Activated naive CD8-positive, alpha-beta T cell treated with anti-CD3 and anti-CD28 coated beads for 36 hours (primary cell): ENCODE measurements around the gene KHDC4. TPM values are rescaled to one million over a fixed set of nuclear protein-coding genes. Genes with fewer than 3 reads are reported as not detected.
"Not testable (repeated sequence)": the region's sequence is repeated elsewhere in the genome, so short reads cannot be mapped to it uniquely, and the experiment has no call there.

Experiments used
- DNase-seq: peaks from one replicate; pipeline ENCODE4 v3.0.0; 2021
- H3K27ac Mint-ChIP-seq: one replicate; pipeline ENCODE4 v1.8.0; 2022; ENCODE audit warnings: mild to moderate bottlenecking, moderate library complexity, mixed read lengths
- H3K27me3 Mint-ChIP-seq: one replicate; pipeline ENCODE4 v1.8.0; 2022; ENCODE audit warnings: mild to moderate bottlenecking, mixed read lengths
- H3K36me3 Mint-ChIP-seq: one replicate; pipeline ENCODE4 v1.8.0; 2021; ENCODE audit warnings: mild to moderate bottlenecking, mixed read lengths
- H3K4me1 Mint-ChIP-seq: one replicate; pipeline ENCODE4 v1.8.0; 2021; ENCODE audit warnings: mixed read lengths
- H3K4me3 Mint-ChIP-seq: one replicate; pipeline ENCODE4 v1.8.0; 2022; ENCODE audit warnings: mild to moderate bottlenecking, moderate library complexity, mixed read lengths
- H3K9me3 Mint-ChIP-seq: one replicate; pipeline ENCODE4 v1.8.0; 2022; ENCODE audit warnings: mixed read lengths
- total RNA-seq, 2 experiments: library from RNA; stranded (reverse); gene quantifications; one replicate each; pipeline ENCODE4 v1.2.3, GENCODE V29; 2021

KHDC4 gene
- total RNA-seq, 2 experiments from 2014 or later = 53.2 to 54.7 TPM

DNA sequence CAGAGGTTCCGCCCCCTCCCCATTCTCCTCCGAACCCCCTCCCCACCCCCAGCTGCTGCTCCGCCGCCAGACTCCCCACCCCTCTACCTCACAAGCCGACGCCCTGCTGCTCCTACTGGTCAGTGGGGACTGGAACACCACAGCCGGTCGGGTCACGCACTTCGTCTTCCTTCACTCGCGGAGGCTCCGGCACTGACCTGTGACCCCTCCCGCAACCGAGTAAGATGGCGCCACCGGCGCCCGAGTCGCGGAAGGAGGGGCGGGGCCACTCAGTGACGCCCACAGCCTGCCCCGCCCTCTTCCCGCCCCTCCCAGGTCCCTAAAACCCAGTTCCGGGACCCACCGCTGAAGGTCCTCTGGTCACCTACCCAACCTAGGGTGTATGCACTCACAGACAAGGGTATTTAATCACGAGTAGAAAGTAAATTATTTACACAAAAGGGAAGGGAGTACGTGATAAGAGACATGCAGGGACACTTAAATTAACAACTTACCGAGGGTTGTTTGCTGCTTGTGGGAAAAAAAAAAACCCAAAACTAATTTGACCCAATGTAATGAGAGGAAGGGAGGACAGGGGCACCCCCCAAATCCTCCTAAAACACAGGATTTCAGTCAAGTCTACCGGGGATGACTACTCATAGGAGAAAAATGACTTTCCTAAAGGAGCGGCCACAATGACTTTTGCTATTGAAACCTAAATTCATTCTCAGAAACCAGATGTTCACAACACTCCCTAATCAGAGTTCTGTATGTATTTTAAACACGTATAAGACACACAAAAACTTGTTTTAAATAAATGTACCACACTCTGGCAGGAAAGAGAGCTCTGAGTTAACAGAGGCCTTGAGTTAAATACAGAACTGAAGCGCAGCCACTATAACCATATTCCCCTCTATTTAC lies 22.8 kb downstream of the KHDC4 start, which contains the start of gene RIT1:
Gene RIT1, minus strand, starts transcription at position 194 of the 900 bp plus-strand sequence. CDS start 588 bp downstream, outside the sequence.
- Mint-ChIP-seq H3K36me3 (peaks cover 39% of the 10 kb centered on the region), H3K27me3 (no peaks in the 10 kb centered on the region), H3K4me3 (peak within 1 kb of the TSS; percentile 99)

DNA sequence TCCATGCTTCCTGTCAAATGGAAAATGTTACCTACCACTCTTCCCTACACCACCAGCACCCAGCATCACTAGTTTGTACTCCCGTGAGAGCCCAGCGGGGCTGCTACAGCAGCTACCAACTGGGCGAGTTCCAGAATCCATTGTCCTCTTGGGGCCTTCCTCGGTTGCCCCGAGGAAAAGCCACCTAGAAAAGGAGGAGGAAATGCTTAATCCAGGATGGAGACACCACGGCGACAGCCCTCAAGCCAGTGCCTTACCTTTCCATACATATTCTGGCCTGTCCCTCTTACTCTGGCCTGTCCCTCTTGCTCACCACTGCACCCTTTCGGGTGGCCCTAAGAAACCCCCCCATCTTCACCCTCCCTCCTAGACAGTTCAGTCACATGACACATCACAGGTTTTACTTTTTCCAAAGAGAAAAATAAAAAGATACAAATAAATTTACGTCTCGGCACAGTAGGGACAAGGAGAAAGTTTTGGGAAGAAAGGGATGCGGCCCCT lies 23.5 kb downstream of the KHDC4 start:
- H3K4me1 Mint-ChIP-seq = peaks cover 21% of the 10 kb centered on the region

More for the DNA sequence above, 22.8 kb downstream of the KHDC4 start, which contains the start of gene RIT1:
- Mint-ChIP-seq H3K4me1 (peaks cover 19% of the 10 kb centered on the region), H3K9me3 (no peaks in the 10 kb centered on the region), H3K27ac (peak within 1 kb of the TSS; percentile 97)
- peak; percentile 85 for DNase-seq

DNA sequence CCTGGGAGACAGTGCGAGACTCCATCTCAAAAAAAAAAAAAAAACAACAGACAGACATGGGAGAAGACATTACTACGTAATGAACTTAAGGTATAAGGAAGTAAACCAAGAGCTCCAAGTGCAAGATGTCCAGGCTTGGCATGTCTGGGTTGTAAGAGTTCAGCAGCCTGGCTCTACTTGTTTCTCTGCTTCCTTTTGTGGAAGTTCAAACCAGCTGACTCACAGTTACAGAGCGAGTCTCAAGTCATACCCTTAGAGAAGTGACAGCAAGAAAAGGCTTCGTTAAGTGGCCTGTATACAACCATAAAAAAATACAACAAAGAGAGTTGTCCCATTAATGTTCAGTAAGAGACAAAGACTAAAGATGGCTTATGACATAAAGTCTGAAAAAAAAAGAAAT lies 24.3 kb downstream of the KHDC4 start:
- H3K4me3 Mint-ChIP-seq = peak overlapping the region; percentile 99
- no peaks in the 10 kb centered on the region for H3K27me3 Mint-ChIP-seq
- H3K36me3 Mint-ChIP-seq = peaks cover 37% of the 10 kb centered on the region
- no peak for DNase-seq
- peaks cover 21% of the 10 kb centered on the region for H3K4me1 Mint-ChIP-seq
- H3K27ac Mint-ChIP-seq = peak overlapping the region; percentile 70
- no peaks in the 10 kb centered on the region for H3K9me3 Mint-ChIP-seq

More for the DNA sequence above, 23.5 kb downstream of the KHDC4 start:
- Mint-ChIP-seq H3K9me3 (no peaks in the 10 kb centered on the region), H3K27me3 (no peaks in the 10 kb centered on the region), H3K27ac (peak overlapping the region; percentile 97), H3K36me3 (peaks cover 38% of the 10 kb centered on the region), H3K4me3 (peak overlapping the region; percentile 99)
- no peak for DNase-seq

DNA sequence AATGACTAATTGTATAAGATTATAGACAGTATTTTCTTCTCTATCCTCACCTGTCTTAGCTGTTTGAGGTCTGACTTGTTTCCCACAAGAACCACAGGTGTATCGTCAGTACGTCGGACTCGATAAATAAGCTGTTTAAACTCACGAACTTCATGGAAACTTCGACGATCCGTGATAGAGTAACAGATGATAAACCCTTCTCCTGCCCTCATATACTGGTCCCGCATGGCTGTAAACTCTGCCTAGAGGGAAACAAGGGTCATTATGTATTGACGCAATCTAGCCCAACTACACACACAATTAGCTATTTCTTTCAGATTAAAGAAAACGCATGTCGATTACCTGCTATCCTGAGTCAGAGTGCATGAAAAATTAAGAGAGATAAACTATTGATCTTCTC lies 30.0 kb downstream of the KHDC4 start:
- no peak for DNase-seq
- H3K36me3 Mint-ChIP-seq = peaks cover 10% of the 10 kb centered on the region
- H3K4me3 Mint-ChIP-seq = no peak overlapping the region
- H3K27ac Mint-ChIP-seq = no peak overlapping the region
- H3K4me1 Mint-ChIP-seq = peaks cover 5% of the 10 kb centered on the region
- no peaks in the 10 kb centered on the region for H3K9me3 Mint-ChIP-seq
- H3K27me3 Mint-ChIP-seq = no peaks in the 10 kb centered on the region

DNA sequence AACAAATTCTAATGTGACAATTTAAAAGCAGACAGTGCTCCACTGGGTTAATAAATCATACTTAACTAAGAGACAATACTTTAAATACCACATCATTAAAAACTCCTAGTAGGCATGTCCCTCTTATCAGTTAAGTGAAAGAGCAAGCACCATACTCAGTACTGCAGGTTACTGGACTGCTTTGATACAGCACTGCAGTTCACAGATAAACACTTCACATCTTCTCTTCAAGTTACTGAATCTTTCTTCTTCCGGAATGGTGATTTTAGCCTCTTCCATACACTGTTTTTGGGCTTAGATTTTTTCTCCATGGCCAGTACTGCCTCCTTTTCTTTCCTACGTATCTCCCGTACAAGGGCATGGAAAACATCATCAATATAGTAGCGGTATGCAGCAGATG lies 34.1 kb downstream of the KHDC4 start:
- Mint-ChIP-seq H3K27me3 (no peaks in the 10 kb centered on the region), H3K4me1 (peaks cover 9% of the 10 kb centered on the region), H3K36me3 (peaks cover 22% of the 10 kb centered on the region), H3K9me3 (no peaks in the 10 kb centered on the region), H3K4me3 (no peak overlapping the region), H3K27ac (no peak overlapping the region)
- DNase-seq = no peak

DNA sequence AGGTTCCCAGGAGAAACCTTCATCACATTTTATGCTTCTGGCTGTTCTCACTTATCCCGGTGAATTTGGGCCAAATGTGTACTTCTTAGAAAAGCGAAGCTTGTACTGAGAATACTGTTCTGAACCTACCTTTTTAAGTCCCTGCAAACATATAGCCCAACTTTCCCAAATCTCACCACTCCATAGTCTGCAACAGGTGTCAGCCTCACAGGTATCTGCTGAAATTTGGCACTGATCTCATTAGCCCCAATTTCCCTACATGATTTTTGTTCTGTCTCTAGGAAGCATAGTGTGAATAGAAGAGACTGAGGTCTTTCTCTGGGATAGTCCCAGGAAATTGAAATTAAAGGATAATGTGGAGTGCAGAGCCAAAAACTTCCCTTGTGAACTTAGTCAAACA lies 34.5 kb downstream of the KHDC4 start:
- no peak overlapping the region for H3K4me3 Mint-ChIP-seq
- no peak overlapping the region for H3K27ac Mint-ChIP-seq
- H3K4me1 Mint-ChIP-seq = peaks cover 9% of the 10 kb centered on the region
- H3K27me3 Mint-ChIP-seq = no peaks in the 10 kb centered on the region
- DNase-seq = no peak
- no peaks in the 10 kb centered on the region for H3K9me3 Mint-ChIP-seq
- H3K36me3 Mint-ChIP-seq = peaks cover 22% of the 10 kb centered on the region

DNA sequence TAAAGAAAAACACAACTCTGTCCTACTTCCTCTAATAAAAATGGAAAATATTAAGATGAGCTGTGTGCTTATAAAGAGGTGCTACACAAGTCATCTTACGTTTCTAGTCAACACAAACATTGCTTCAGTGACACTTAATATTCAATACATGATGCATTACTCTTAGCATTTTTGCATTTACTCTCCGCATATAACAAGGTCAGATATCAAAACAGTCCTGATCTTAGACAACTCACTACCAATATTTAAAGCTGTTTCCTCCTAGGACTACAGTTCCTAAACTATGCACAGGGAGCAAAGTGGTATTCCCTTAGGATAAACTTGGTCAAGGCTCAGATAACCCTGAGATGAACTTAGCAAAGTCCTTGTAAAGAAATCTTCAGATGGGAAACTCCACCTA lies 35.3 kb downstream of the KHDC4 start:
- H3K9me3 Mint-ChIP-seq = no peaks in the 10 kb centered on the region
- peaks cover 18% of the 10 kb centered on the region for H3K36me3 Mint-ChIP-seq
- no peak overlapping the region for H3K4me3 Mint-ChIP-seq
- H3K4me1 Mint-ChIP-seq = peaks cover 7% of the 10 kb centered on the region
- no peaks in the 10 kb centered on the region for H3K27me3 Mint-ChIP-seq
- no peak overlapping the region for H3K27ac Mint-ChIP-seq
- no peak for DNase-seq

DNA sequence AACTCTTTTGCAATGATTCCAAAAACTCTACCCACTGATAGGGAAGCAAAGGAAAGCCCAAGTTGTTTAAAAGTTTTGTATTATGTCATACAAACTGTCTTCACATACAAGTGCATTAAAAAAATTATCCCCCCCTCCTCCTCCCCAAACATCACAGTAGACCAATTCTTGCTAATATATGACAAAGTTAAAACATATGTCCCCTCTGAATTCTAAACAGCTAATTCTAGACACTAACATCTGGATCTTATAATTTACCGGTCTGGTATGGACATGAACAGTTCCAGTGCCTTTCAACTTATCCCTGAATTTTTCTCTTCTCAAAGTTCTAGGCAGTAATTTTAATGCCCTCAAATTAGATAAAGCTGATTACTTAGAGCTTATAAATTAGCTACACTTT lies 36.5 kb downstream of the KHDC4 start:
- no peak for DNase-seq
- peaks cover 17% of the 10 kb centered on the region for H3K4me1 Mint-ChIP-seq
- H3K36me3 Mint-ChIP-seq = peaks cover 18% of the 10 kb centered on the region
- no peaks in the 10 kb centered on the region for H3K9me3 Mint-ChIP-seq
- no peaks in the 10 kb centered on the region for H3K27me3 Mint-ChIP-seq
- H3K27ac Mint-ChIP-seq = peak overlapping the region; percentile 40
- no peak overlapping the region for H3K4me3 Mint-ChIP-seq

DNA sequence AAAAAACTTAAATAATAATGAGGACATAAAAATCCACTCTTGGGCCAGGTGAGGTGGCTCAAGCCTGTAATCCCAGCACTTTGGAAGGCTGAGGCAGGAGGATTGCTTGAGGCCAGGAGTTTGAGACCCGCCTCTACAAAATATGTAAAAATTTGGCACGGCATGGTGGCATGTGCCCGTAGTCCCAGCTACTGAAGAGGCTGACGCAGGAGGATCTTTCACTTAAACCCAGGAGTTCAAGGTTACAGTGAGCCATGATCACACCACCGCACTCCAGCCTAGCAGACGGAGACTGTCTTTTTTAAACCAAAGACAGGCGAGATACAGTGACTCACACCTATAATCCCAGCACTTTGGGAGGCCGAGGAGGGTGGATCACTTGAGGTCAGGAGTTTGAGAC lies 37.7 kb downstream of the KHDC4 start:
- not testable (repeated sequence) for H3K4me3 Mint-ChIP-seq, DNase-seq, H3K27ac Mint-ChIP-seq, H3K9me3 Mint-ChIP-seq, H3K27me3 Mint-ChIP-seq
- Mint-ChIP-seq H3K4me1 (peaks cover 17% of the 10 kb centered on the region), H3K36me3 (peaks cover 18% of the 10 kb centered on the region)

DNA sequence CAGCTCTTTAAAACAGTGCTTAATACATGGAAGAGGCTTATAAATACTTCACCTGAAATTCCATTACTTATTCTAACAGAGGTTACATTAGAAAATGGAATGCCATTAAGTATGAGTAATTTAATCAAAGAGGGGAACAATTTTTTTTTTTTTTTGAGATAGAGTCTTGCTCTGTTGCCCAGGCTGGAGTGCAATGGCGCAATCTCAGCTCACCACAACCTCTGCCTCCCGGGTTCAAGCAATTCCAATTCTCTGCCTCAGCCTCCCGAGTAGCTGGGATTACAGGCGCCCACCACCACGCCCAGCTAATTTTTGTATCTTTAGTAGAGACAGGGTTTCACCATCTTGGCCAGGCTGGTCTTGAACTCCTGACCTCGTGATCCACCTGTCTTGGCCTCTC lies 38.6 kb downstream of the KHDC4 start:
- H3K27ac Mint-ChIP-seq, DNase-seq, H3K9me3 Mint-ChIP-seq, H3K4me3 Mint-ChIP-seq, H3K27me3 Mint-ChIP-seq: not testable (repeated sequence)
- Mint-ChIP-seq H3K4me1 (peaks cover 17% of the 10 kb centered on the region), H3K36me3 (peaks cover 18% of the 10 kb centered on the region)

DNA sequence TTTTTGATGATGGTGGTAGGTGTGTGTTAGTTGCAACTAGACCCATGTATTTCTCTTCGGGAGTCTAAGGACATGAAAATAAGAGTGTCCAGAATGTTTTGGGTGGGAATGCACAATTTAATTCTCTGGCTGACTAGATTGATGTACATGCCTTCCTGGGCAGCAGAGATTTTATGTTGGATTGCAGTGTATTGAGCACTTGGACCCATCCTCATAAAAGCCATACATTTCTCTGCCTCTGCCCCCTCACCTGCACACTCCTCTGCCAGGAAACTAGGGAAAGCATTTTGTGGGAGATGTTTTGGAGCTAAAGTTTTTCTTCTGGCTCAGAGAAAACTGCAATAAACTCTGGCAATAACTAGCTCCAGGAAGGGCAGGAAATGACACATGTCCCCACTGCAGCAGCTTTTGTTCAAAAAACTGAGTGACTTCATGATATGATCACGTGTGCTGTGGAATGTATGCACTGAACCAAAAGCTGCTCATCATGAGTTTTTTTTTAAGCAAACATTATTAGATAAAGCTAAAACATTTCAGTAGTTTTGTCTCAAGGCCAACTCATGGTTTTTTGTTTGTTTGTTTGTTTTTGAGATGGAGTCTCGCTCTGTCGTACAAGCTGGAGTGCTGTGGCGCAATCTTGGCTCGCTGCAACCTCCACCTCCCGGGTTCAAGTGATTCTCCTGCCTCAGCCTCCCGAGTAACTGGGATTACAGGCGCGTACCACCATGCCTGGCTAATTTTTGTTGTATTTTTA lies 40.6 kb downstream of the KHDC4 start:
- no peak for DNase-seq
- H3K36me3 Mint-ChIP-seq = peaks cover 15% of the 10 kb centered on the region
- peaks cover 14% of the 10 kb centered on the region for H3K4me1 Mint-ChIP-seq
- H3K27ac Mint-ChIP-seq = peak overlapping the region; percentile 46
- H3K27me3 Mint-ChIP-seq = no peaks in the 10 kb centered on the region
- H3K9me3 Mint-ChIP-seq = no peaks in the 10 kb centered on the region
- H3K4me3 Mint-ChIP-seq = no peak overlapping the region

DNA sequence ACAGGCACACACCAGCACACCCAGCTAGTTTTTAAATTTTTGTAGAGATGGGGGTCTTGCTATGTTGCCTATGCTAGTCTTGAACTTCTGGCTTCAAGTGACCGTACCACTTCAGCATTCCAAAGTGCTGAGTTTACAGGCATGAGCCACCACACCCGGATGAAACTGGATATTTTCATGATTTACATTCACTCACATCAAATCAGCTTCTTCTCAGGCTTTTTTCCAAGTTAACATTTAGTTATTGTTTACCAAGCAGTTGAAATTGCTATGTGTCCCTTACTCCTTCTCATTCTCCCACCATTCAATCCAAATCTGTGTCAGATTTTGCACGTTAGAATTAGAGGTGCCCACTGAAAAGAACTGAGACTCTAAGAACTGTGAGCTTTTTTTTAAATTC lies 41.4 kb downstream of the KHDC4 start:
- H3K27me3 Mint-ChIP-seq = no peaks in the 10 kb centered on the region
- no peak overlapping the region for H3K4me3 Mint-ChIP-seq
- peaks cover 13% of the 10 kb centered on the region for H3K36me3 Mint-ChIP-seq
- DNase-seq = no peak
- peak overlapping the region; percentile 46 for H3K27ac Mint-ChIP-seq
- H3K4me1 Mint-ChIP-seq = peaks cover 14% of the 10 kb centered on the region
- H3K9me3 Mint-ChIP-seq = no peaks in the 10 kb centered on the region

DNA sequence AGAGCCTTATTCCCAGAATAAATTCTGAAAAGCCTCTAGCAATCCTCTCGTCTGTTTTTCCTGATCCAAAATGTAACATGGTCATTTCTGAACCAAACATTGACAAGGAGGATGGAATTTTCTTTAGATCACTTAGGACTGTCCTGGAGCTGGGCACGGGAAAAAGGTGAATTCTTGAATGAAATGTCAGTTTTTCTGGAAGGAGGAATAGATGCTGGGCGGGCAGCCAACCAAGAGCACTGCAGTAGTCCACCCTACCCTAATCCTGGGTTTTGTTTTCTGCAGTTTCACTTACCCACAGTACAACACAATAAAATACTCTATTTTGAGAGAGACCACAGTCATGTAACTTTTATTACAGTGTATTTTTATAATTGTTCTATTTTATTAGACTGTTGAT lies 44.0 kb downstream of the KHDC4 start:
- no peak overlapping the region for H3K27ac Mint-ChIP-seq
- no peak for DNase-seq
- no peaks in the 10 kb centered on the region for H3K9me3 Mint-ChIP-seq
- H3K27me3 Mint-ChIP-seq = no peaks in the 10 kb centered on the region
- no peak overlapping the region for H3K4me3 Mint-ChIP-seq
- H3K4me1 Mint-ChIP-seq = peaks cover 11% of the 10 kb centered on the region
- no peaks in the 10 kb centered on the region for H3K36me3 Mint-ChIP-seq

DNA sequence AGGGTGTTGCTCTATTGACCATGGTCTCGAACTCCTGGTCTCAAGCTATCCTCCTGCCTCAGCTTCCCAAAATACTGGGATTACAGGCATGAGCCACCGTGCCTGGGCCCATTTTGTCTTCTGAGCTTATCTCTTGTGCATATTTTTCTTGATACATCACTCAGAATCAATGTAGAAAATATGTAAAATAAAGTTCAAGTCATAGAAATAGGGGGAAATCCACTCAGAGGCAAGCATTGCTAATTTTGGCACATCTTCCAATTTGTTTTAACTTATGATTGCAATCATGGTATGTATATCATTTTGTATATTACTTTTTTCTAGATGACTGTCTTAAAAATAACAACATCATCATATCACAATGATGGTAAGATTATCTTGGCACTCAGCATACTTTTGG lies 44.6 kb downstream of the KHDC4 start:
- Mint-ChIP-seq H3K27ac (no peak overlapping the region), H3K36me3 (no peaks in the 10 kb centered on the region), H3K4me3 (no peak overlapping the region), H3K9me3 (no peaks in the 10 kb centered on the region), H3K27me3 (no peaks in the 10 kb centered on the region), H3K4me1 (peaks cover 11% of the 10 kb centered on the region)
- DNase-seq = no peak

DNA sequence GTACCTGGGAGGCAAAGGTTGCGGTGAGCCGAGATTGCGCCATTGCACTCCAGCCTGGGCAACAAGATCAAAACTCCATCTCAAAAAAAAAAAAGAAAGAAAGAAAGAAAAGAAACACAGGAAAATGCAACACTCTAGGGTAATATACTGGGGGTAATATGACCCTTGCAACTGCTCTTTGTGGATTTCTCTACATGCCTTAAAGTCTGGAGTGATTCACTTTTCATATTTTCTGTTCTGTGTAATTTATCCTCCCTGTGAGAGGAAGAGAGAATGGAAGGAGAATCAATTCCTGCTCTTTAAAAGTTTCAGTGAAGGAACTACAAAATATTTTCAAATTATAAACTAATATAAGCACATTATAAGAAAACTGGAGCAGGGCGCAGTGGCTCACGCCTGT lies 45.7 kb downstream of the KHDC4 start:
- Mint-ChIP-seq H3K4me3 (no peak overlapping the region), H3K36me3 (no peaks in the 10 kb centered on the region), H3K27ac (no peak overlapping the region), H3K4me1 (peaks cover 8% of the 10 kb centered on the region), H3K9me3 (no peaks in the 10 kb centered on the region), H3K27me3 (no peaks in the 10 kb centered on the region)
- DNase-seq = no peak
